Activated naive CD8-positive, alpha-beta T cell treated with anti-CD3 and anti-CD28 coated beads, Interleukin-2, amount 50 U/mL, for 16 hours (primary cell): ENCODE measurements around the gene NSUN5.
"Not testable (repeated sequence)": the region's sequence is repeated elsewhere in the genome, so short reads cannot be mapped to it uniquely, and the experiment has no call there.

Experiments
- DNase-seq: peaks from one replicate; pipeline ENCODE4 v3.0.0-alpha.2; 2020; ENCODE audit warnings: low read depth, low spot score

NSUN5 gene

GRCh38 chr7:73327449-73327848 is 18.8 kb upstream of the NSUN5 start:
- DNase-seq, result not testable (repeated sequence)

DNA sequence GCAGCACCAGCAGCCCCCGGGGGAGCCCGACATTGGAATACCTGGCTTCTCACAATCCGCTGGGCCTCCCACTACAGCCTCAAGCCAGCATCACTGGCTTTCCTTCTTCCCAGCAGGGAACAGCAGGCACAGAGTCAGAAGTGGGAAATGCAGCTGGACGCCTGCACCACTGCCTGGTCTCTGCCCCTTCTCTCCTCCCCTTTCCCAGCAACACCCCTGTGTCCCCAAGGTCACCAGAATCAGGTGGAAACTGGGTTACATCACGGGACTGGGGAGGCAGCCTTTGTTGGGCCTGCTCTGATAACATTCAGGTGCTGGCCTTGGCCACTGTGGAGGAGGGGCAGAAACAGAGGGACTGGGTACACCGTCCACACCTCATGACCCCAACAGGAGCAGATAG is 16.8 kb upstream of the NSUN5 start:
- DNase-seq, result not testable (repeated sequence)

DNA sequence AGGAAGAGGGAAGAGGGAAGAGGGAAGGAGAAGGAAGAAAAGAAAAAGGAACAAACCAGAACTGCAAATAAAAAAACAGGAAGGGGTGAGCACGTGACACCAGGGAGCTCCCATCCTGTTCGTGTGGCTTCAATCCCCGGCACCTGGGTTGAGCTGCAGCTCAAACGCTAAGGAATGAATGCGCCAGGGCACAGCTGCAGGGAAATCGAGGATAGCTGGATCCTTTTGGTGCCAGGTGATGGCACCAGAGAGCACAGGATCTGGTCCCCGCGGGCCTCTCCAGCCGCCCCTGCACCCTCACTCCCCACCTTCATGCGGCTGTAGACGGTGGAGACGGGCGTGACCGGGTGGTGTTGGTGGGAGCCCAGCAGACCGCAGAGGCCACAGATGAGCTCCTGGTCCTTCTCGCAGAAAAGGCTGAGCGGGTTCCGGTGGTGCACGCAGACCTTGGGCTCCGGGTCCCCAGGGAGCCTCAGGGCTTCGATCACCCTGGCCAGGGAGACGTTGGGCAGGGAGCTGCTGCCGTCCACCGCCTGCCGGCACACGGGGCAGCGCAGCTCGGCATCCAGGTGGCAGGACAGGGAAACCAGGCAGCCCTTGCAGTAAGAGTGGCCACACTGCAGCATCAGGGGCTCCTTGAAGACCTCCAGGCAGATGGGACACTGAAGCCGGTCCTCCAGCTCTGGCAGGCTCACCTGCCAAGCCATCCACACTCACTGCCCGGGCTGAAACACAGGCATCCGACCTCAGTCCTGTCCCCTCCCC is 15.6 kb upstream of the NSUN5 start:
- not testable (repeated sequence) for DNase-seq

GRCh38 chr7:73323434-73324080 is 14.9 kb upstream of the NSUN5 start:
- DNase-seq, result not testable (repeated sequence)

DNA sequence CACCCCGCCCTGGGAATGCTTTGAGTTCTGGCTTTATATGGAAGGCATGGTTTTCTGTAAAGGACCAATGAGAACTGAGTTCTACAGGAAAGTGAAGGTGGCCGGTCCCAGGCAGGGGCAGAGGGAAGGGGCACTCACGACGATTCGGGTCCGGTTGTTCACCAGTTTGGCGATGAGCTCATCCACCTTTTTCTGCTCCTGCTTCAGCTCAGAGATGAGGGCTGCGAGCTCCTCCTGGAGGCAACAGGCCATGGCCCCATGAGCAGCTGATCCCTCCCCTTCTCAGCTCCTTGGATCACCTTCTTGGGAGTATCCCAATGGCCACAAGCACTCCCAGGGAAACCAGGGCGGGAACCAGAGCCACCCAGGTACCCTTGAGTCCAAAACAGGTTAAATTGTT is 11.4 kb upstream of the NSUN5 start:
- DNase-seq, result not testable (repeated sequence)

- not testable (repeated sequence) for DNase-seq
Measured at GRCh38 chr7:73319541-73319940, 10.9 kb upstream of the NSUN5 start.

GRCh38 chr7:73318656-73319204 is 10.1 kb upstream of the NSUN5 start:
- DNase-seq, result not testable (repeated sequence)

GRCh38 chr7:73316521-73316920 is 7.9 kb upstream of the NSUN5 start:
- DNase-seq, result no peak

DNA sequence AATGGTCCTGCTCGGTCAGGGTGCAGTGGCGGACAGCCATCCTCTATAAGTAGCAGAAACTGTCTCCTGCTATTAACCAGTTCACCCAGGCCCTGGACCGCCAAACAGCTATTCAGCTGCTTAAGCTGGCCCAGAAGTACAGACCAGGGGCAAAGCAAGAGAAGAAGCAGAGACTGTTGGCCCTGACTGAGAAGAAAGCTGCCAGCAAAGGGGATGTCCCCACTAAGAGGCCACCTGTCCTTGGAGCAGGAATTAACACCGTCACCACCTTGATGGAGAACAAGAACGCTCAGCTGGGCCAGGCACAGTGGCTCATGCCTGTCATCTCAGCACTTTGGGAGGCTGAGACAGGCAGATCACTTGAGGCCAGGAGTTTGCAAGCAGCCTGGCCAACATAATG is 5.6 kb upstream of the NSUN5 start:
- no peak for DNase-seq

DNA sequence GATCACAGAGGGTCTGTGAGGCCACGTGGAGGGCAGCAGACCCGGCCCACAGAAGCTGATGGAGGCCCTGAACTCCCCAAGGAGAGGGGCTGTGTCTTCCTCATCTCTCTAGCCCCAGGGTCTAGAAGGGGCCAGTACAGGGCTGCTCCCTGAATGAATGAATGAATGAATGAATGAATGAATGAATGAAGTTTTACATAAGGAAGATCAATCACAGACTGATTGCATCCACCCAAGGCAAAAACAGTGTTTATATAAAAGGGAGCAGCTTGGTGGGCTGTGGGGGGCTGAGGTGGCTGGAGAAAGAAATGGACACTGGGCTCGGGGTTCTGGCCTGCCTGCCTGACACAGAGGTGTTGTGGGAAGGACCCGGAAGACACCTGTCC is 4.9 kb upstream of the NSUN5 start:
- DNase-seq, result no peak

DNA sequence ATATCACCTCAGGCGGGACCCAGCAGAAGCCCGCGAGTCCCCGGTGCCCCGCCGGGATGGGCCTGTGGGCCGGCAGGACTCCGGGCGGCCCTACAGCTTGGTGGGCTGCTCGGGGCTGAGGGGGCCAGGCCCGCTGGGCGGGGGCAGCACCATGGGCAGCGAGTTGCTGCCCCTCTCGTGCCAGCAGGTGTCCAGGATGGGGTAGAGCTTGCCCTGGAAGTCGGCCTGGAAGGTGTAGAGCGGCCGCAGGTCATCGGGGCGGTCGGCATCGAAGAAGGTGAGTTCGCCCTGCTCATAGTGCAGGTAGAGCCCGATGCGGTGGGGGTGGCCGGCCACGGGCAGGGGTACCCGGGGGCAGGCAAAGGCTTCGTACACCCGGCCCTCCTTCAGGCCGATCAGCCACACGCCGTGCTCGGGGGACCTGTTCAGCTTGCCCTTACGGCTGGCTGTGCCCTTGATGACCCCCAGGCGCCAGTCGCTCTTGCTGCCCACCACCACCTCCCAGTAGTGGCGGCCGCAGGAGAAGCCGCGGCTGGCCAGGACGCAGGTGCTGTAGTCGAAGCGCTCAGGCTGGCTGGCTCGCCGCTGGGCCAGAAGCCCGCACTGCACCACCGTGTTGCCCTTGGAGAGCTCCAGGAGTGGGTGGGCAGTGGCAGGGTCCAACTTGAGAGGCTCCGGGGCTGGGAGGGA is 4.3 kb upstream of the NSUN5 start:
- no peak for DNase-seq

DNA sequence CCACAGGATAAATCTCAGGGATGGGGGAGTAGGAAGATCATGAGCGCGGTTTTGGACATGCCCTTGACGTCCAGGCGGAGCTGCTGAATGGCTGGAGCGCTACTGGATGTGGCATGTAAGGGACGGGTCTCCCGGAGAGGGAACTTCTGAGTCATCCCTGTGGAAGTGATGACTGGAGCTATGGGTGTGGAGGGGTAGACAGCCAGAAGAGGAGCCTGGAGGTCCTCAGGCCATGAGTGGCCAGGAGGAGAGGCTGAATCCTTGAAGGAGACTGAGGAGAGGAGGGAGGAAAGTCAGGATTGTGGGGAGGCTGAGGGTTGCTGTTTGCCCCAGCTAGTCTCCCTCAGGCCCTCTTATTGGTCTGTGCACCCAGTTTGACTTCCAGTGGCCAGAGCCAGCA is 2.8 kb upstream of the NSUN5 start:
- not testable (repeated sequence) for DNase-seq

- DNase-seq, result no peak
Measured at GRCh38 chr7:73308074-73308664, 457 bp downstream of the NSUN5 start.

DNA sequence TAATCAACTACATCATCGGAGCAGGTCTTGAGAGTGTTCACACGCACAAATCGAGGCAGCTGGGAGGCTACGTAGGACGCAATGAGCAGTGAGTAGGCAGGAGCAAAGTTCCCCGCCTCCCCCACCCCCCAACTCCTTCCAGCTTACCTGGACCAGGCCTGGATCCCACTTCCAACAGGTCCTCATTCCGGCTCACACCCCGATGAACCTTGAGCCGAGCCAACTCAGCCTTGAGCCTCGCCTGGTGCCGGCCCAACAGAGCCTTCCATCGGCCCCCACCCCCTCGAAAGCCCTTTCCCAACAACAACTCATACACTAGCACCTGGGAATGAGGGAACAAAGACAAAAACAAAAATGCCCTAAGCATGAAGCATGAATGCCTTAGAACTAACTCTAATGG is 1.2 kb downstream of the NSUN5 start:
- DNase-seq, result no peak

GRCh38 chr7:73304612-73305387 is 3.8 kb downstream of the NSUN5 start:
- DNase-seq, result not testable (repeated sequence)

- no peak for DNase-seq
Measured at GRCh38 chr7:73304071-73304470, 4.6 kb downstream of the NSUN5 start.

GRCh38 chr7:73303546-73303945 is 5.1 kb downstream of the NSUN5 start:
- no peak for DNase-seq

GRCh38 chr7:73302846-73303245 is 5.8 kb downstream of the NSUN5 start:
- DNase-seq, result not testable (repeated sequence)

GRCh38 chr7:73301108-73301507 is 7.5 kb downstream of the NSUN5 start:
- DNase-seq, result not testable (repeated sequence)

DNA sequence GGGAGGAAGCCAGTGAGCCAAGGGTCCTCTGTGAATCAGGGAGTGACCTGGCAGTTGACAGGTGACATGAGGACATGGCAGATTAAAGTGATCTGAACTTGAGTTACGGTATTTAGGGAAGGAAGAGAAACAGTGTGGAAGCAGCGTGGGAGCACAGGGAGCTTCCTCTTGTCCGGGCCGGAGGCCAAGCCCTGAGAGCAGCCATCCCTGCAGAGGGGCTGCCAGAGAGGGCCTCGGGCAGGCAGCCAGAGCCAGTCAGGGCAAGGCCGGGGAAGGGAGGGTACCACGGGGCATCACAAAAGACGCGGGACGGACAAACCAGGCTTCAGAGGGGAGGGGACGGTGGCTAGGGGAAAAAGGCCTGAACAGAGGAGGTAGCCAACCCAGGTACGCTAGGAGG is 8.8 kb downstream of the NSUN5 start:
- not testable (repeated sequence) for DNase-seq

GRCh38 chr7:73297706-73298105 is 10.9 kb downstream of the NSUN5 start:
- not testable (repeated sequence) for DNase-seq
